Esophagus muscularis mucosa (tissue), 3 donors: ENCODE measurements around the gene UBE2E2.

Source experiments
- POLR2A ChIP-seq: fragments of 450-650 bp; IDR thresholded peaks from one replicate; pipeline ENCODE4 v1.6.1; 2017; ENCODE audit warnings: antibody characterized with exemption, moderate library complexity, mild to moderate bottlenecking, low read depth
- POLR2AphosphoS5 ChIP-seq, 2 donors: sonication (generic); formaldehyde crosslinking; IDR thresholded peaks; one replicate each; pipeline ENCODE4 v1.6.1; 2017; ENCODE audit warnings: antibody characterized with exemption in 2 of 2
- TF ChIP-seq, protein P1 (sequence below), 3 experiments: fragments of 200-600 bp in 2 of 3; fragments of 450-650 bp in 1 of 3; sonication (generic) in 2 of 3; IDR thresholded peaks; one replicate each; pipeline ENCODE4 v1.5.1; 2017 to 2019; ENCODE audit warnings: antibody characterized with exemption in 3 of 3, mild to moderate bottlenecking in 2 of 3, moderate library complexity in 1 of 3

DNA sequence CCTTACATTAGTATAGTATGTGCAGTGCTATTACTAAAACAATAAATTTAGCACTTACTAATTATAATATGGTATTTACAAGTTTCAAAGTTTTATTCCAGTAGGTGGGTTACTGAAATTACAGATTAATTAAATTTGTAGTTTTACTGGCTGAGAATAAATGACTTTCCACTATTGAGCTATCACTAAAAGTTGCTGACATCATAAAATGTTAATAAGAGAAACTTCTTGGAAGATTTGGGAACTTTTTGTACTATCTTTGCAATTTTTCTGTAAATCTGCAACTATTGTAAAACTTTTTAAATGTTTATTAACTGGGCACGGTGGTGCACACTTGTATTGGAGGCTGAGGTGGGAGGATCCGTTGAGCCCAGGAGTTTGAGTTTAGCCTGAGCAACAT lies 247.7 kb downstream of the UBE2E2 start:
- TF ChIP-seq, protein P1, sequence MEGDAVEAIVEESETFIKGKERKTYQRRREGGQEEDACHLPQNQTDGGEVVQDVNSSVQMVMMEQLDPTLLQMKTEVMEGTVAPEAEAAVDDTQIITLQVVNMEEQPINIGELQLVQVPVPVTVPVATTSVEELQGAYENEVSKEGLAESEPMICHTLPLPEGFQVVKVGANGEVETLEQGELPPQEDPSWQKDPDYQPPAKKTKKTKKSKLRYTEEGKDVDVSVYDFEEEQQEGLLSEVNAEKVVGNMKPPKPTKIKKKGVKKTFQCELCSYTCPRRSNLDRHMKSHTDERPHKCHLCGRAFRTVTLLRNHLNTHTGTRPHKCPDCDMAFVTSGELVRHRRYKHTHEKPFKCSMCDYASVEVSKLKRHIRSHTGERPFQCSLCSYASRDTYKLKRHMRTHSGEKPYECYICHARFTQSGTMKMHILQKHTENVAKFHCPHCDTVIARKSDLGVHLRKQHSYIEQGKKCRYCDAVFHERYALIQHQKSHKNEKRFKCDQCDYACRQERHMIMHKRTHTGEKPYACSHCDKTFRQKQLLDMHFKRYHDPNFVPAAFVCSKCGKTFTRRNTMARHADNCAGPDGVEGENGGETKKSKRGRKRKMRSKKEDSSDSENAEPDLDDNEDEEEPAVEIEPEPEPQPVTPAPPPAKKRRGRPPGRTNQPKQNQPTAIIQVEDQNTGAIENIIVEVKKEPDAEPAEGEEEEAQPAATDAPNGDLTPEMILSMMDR (IDR thresholded peaks at IDR 0.05) = no peak
- TF ChIP-seq POLR2A (no peak), POLR2AphosphoS5 (IDR thresholded peaks at IDR 0.05) (no peak)
